A673 (cell line): ENCODE results near the gene TCF7L1. TPM values are rescaled to one million over a fixed set of nuclear protein-coding genes. Genes with fewer than 3 reads are reported as not detected.
"Not testable (repeated sequence)": the region's sequence is repeated elsewhere in the genome, so short reads cannot be mapped to it uniquely, and the experiment has no call there.

Experiments used
- BruUV-seq: library from RNA; stranded (reverse); fragments of 400-500 nt; replicated peaks from 2 replicates; lab custom pipeline; 2021; lab: Mats Ljungman, UMichigan
- CTCF ChIA-PET: fragments of 300-600 bp; sonication (Branson Sonifier 250); formaldehyde crosslinking; loops from one replicate; lab custom pipeline; 2022; ENCODE audit warnings: antibody characterized with exemption; lab: Charles Lee
- POLR2A ChIA-PET: fragments of 300-600 bp; sonication (Branson Sonifier 250); formaldehyde crosslinking; loops from one replicate; lab custom pipeline; 2022; ENCODE audit warnings: antibody characterized with exemption; ENCODE audit not compliant: low non-redundant PET; lab: Charles Lee
- DNase-seq: peaks from one replicate; pipeline ENCODE4 v3.0.0-alpha.2; 2015; ENCODE audit warnings: low spot score
- H3K27ac ChIP-seq: fragments of 200-600 bp; sonication (generic); 2 replicates; pipeline ENCODE4 v1.5.1; 2016; ENCODE audit warnings: mixed run types, low read depth, mild to moderate bottlenecking, mixed read lengths, antibody characterized with exemption, low read length; ENCODE audit not compliant: poor library complexity, severe bottlenecking
- H3K27me3 ChIP-seq: fragments of 200-600 bp; sonication (generic); replicated peaks from 2 replicates; pipeline ENCODE4 v1.6.1; 2017; ENCODE audit warnings: mixed run types, low read depth, mild to moderate bottlenecking, mixed read lengths, antibody characterized with exemption, low read length; ENCODE audit not compliant: insufficient read depth, poor library complexity
- H3K36me3 ChIP-seq: fragments of 200-600 bp; sonication (generic); 2 replicates; pipeline ENCODE4 v1.6.1; 2016; ENCODE audit warnings: mixed run types, mild to moderate bottlenecking, mixed read lengths, antibody characterized with exemption, low read length; ENCODE audit not compliant: insufficient read depth, poor library complexity, severe bottlenecking
- H3K4me1 ChIP-seq: fragments of 200-600 bp; sonication (generic); 2 replicates; pipeline ENCODE4 v1.6.1; 2017; ENCODE audit warnings: mixed run types, mild to moderate bottlenecking, mixed read lengths, antibody characterized with exemption, low read length; ENCODE audit not compliant: insufficient read depth, poor library complexity, severe bottlenecking
- H3K4me3 ChIP-seq: fragments of 200-600 bp; sonication (generic); 2 replicates; pipeline ENCODE4 v1.5.1; 2016; ENCODE audit warnings: low read depth, mixed run types, mild to moderate bottlenecking, mixed read lengths, low read length; ENCODE audit not compliant: poor library complexity, severe bottlenecking
- H3K9me3 ChIP-seq: fragments of 200-600 bp; sonication (generic); 2 replicates; pipeline ENCODE4 v1.6.1; 2016; ENCODE audit warnings: mixed run types, low read depth, mild to moderate bottlenecking, mixed read lengths, antibody characterized with exemption, low read length; ENCODE audit not compliant: poor library complexity, severe bottlenecking
- EZH2 ChIP-seq: fragments of 200-600 bp; sonication (generic); IDR thresholded peaks from 2 replicates; pipeline ENCODE4 v1.6.1; 2017; ENCODE audit warnings: borderline replicate concordance, low read depth, mild to moderate bottlenecking, mixed read lengths, antibody characterized with exemption, low read length; ENCODE audit not compliant: poor library complexity, severe bottlenecking
- intact Hi-C: fragments of 100-400 bp; cut with micrococcal nuclease; formaldehyde crosslinking; loops from one replicate; pipeline ENCODE4 v1.10.0; 2022; ENCODE audit not compliant: unreplicated experiment
- total RNA-seq: library from RNA; stranded (reverse); gene quantifications from 2 replicates; pipeline ENCODE4 v1.2.3, GENCODE V29; 2021
- TF ChIP-seq, protein P1 (sequence below): fragments of 300-800, 200-600 bp; sonication (generic); conservative IDR thresholded peaks from 2 replicates; pipeline ENCODE4 v1.5.1; 2017; ENCODE audit warnings: low read depth, mild to moderate bottlenecking, antibody characterized with exemption, low read length, moderate library complexity, mixed read lengths

The TCF7L1 gene
- total RNA-seq, 1 experiment from 2014 or later, result 21.9 TPM

DNA sequence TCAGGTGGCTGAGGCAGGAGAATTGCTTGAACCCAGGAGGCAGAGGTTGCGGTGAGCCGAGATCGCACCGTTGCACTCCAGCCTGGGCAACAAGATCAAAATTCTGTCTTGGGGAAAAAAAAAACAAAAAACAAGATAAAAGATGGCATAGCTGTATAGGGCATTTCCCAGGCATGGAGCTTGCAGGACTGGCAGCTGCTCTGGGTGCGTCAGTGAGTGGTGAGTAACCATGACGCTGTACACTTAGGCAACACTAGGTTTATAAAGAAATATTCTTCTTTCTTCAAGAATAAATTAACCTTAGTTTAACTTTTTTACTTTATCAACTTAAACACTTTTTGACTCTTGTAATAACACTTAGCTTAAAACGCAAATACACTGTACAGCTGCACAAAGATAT, 179.2 kb downstream of the TCF7L1 start:
- POLR2A ChIA-PET, result no interaction called here

DNA sequence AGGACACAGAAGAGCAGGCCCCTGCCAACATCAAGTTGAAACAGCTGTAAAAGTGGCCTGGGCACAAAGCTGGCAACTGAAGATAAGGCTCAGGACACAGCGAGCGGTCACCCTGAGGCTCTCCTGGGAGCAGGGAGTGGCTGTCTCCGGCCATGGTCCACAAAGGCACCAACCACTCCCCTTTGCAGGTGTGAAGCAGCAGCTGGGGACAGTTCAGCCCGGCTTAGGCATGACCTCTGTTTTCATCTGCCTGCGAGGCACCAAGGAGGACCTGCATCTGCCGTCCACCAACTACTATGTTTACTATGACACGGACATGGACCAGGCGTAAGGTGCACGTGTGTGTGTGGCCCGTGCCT, 181.7 kb downstream of the TCF7L1 start:
- H3K27ac ChIP-seq, result no peak overlapping the region
- H3K4me3 ChIP-seq, result no peak overlapping the region
- POLR2A ChIA-PET, result no interaction called here

More for the DNA sequence above, 179.2 kb downstream of the TCF7L1 start:
- TF ChIP-seq, protein P1, sequence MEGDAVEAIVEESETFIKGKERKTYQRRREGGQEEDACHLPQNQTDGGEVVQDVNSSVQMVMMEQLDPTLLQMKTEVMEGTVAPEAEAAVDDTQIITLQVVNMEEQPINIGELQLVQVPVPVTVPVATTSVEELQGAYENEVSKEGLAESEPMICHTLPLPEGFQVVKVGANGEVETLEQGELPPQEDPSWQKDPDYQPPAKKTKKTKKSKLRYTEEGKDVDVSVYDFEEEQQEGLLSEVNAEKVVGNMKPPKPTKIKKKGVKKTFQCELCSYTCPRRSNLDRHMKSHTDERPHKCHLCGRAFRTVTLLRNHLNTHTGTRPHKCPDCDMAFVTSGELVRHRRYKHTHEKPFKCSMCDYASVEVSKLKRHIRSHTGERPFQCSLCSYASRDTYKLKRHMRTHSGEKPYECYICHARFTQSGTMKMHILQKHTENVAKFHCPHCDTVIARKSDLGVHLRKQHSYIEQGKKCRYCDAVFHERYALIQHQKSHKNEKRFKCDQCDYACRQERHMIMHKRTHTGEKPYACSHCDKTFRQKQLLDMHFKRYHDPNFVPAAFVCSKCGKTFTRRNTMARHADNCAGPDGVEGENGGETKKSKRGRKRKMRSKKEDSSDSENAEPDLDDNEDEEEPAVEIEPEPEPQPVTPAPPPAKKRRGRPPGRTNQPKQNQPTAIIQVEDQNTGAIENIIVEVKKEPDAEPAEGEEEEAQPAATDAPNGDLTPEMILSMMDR, result no peak
- TF ChIP-seq EZH2, result no peak
- CTCF ChIA-PET, result interaction anchor here (0.9 kb wide), 1 partner anchor 12 kb away, joined by 5 read pairs; no protein-coding TSS in a partner anchor
- DNase-seq, result no peak
- no peak overlapping the region for H3K27ac ChIP-seq
- BruUV-seq, result no TSS peak
- no peaks in the 10 kb centered on the region for H3K9me3 ChIP-seq
- no peaks in the 10 kb centered on the region for H3K4me1 ChIP-seq
- intact Hi-C loops, result no loop called here
- H3K36me3 ChIP-seq, result no peaks in the 10 kb centered on the region
- no peak overlapping the region for H3K4me3 ChIP-seq
- no peaks in the 10 kb centered on the region for H3K27me3 ChIP-seq

DNA sequence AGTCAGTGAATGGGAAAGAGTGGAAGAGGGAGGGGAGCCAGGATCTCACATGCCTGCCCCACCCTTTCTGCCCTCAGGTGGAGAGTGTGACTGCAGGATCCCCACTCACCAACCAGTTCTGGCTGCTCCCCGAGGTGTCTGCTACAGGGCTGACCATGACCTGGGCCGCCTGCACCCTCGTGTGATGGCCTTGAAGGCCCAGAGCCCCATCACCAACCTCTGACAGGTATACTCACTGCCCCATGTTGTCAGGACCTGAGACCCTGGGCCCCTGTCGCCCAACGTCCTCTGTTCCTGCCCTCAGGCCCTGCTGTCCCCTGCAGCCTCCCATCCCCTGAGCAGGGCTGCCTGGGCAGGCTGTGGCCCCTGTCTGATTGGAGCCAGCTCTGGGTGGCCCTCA, 182.7 kb downstream of the TCF7L1 start:
- H3K9me3 ChIP-seq, H3K27me3 ChIP-seq, H3K4me1 ChIP-seq, H3K27ac ChIP-seq, DNase-seq, H3K4me3 ChIP-seq, BruUV-seq, POLR2A ChIA-PET, CTCF ChIA-PET, H3K36me3 ChIP-seq, intact Hi-C loops: not testable (repeated sequence)

More for the DNA sequence above, 181.7 kb downstream of the TCF7L1 start:
- no peak for DNase-seq
- intact Hi-C loops, result no loop called here
- CTCF ChIA-PET, result interaction anchor here (0.7 kb wide), 1 partner anchor 14 kb away, joined by 3 read pairs; no protein-coding TSS in a partner anchor
- Histone ChIP-seq H3K36me3 (no peaks in the 10 kb centered on the region), H3K4me1 (no peaks in the 10 kb centered on the region), H3K9me3 (no peaks in the 10 kb centered on the region), H3K27me3 (no peaks in the 10 kb centered on the region)
- TF ChIP-seq EZH2, result no peak
- TF ChIP-seq, protein P1, result no peak
- no TSS peak for BruUV-seq
